NT2/D1 (cell line): ENCODE results near the gene PPIL4.
A peak's percentile ranks its signal among the peaks of the same experiment; 100 is the strongest.

Experiments used
- DNase-seq: peaks from one replicate; pipeline ENCODE4 v3.0.0-alpha.2; 2011; ENCODE audit warnings: low read depth, low spot score
- H3K27me3 ChIP-seq: 2 replicates; pipeline ENCODE4 v1.6.0; 2011; ENCODE audit warnings: mild to moderate bottlenecking; ENCODE audit not compliant: insufficient read length, insufficient read depth
- H3K36me3 ChIP-seq: 2 replicates; pipeline ENCODE4 v1.6.1; 2011; ENCODE audit warnings: mild to moderate bottlenecking, low read length, mixed read lengths; ENCODE audit not compliant: insufficient read depth, insufficient read length
- H3K4me1 ChIP-seq: 2 replicates; pipeline ENCODE4 v1.5.1; 2011; ENCODE audit not compliant: insufficient read depth, insufficient read length
- H3K4me3 ChIP-seq: 2 replicates; pipeline ENCODE4 v1.5.1; 2011; ENCODE audit warnings: low read depth; ENCODE audit not compliant: insufficient read length
- H3K9ac ChIP-seq: 2 replicates; pipeline ENCODE4 v1.6.0; 2011; ENCODE audit warnings: low read depth; ENCODE audit not compliant: insufficient read length
- H3K9me3 ChIP-seq: 2 replicates; pipeline ENCODE4 v1.5.1; 2011; ENCODE audit warnings: mild to moderate bottlenecking, low read length; ENCODE audit not compliant: insufficient read depth
- SUZ12 ChIP-seq: IDR thresholded peaks from 2 replicates; pipeline ENCODE4 v1.6.1; 2011; ENCODE audit not compliant: insufficient read length, insufficient read depth; ENCODE audit errors: extremely low read depth
- YY1 ChIP-seq: IDR thresholded peaks from 2 replicates; pipeline ENCODE4 v1.6.1; 2011; ENCODE audit not compliant: insufficient read length, insufficient read depth
- ZNF274 ChIP-seq: IDR thresholded peaks from 2 replicates; pipeline ENCODE4 v1.6.1; 2011; ENCODE audit warnings: mild to moderate bottlenecking, low read depth, low read length

Gene PPIL4, protein sequence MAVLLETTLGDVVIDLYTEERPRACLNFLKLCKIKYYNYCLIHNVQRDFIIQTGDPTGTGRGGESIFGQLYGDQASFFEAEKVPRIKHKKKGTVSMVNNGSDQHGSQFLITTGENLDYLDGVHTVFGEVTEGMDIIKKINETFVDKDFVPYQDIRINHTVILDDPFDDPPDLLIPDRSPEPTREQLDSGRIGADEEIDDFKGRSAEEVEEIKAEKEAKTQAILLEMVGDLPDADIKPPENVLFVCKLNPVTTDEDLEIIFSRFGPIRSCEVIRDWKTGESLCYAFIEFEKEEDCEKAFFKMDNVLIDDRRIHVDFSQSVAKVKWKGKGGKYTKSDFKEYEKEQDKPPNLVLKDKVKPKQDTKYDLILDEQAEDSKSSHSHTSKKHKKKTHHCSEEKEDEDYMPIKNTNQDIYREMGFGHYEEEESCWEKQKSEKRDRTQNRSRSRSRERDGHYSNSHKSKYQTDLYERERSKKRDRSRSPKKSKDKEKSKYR

DNA sequence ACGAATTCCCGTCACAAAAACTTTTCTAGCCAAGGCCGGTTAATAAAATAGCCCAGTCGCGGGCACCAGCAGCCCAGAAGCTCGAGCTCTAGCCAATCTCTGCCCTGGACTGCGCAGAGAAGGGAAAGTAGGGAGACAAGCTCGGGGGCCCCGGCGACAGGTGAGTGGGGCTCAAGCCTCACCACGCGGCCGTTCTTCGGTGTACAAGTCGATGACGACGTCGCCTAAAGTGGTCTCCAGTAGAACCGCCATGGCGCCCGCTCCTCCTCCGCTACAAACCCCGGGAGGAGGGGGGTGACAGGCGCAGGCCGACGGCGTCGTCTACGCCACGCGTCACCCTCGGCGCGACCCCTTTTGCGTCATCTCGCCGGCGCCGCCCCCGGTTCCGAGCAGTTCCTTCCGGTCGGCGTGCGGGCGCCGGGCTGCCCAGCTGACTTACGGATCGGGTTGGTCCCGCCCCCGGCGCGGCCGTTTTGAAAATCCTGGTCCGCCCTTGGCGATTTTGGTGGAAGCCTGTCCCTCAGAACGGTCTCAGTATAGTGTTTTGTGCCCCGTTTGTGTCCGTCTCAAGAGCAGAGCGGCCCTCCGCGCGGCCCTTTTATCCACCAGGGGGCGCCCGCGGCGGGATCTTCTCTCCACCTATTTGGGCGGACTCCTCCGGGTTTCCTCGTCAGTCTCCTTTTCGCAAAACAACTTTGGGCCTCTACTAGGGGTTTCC lies at the start of gene PPIL4:
Gene PPIL4 (minus strand): TSS at position 290 of the 718 bp plus-strand sequence. CDS start 38 bp downstream, at position 252.
- peak; percentile 82 for DNase-seq
- no peaks in the 10 kb centered on the region for H3K9me3 ChIP-seq
- peak within 1 kb of the TSS; percentile 86 for H3K4me3 ChIP-seq
- peaks cover 3% of the 10 kb centered on the region for H3K36me3 ChIP-seq
- H3K27me3 ChIP-seq = no peaks in the 10 kb centered on the region
- no peaks in the 10 kb centered on the region for H3K4me1 ChIP-seq
- no peak for TF ChIP-seq ZNF274
- peak; percentile 62 for TF ChIP-seq YY1
- no peak for TF ChIP-seq SUZ12
- H3K9ac ChIP-seq = peak within 1 kb of the TSS; percentile 95

- Histone ChIP-seq H3K9ac (no peak overlapping the region), H3K4me1 (no peaks in the 10 kb centered on the region), H3K27me3 (no peaks in the 10 kb centered on the region), H3K9me3 (no peaks in the 10 kb centered on the region), H3K4me3 (no peak overlapping the region), H3K36me3 (peaks cover 38% of the 10 kb centered on the region)
- TF ChIP-seq ZNF274 = no peak
- TF ChIP-seq SUZ12 = no peak
- TF ChIP-seq YY1 = no peak
- no peak for DNase-seq
These were observed 47.6 kb upstream of the PPIL4 start for GRCh38 chr6:149593408-149593807.

DNA sequence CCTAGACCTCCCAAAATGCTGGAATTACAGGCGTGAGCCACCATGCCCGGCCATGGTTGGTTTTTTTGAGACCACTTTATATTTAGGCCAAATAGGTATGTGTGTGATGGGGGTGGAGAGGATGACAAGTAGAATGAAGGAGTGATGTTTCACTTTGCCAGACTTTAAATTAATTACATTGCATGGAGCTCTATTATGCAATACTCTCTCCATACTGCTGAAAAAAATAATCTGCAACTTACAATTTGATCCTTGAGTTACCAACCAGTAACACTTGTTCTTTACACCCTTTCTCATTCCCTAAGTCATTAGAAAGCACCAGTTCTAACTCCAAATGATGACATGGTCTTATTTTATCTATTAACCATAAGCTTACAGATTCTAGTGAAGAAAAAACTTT lies 47.1 kb upstream of the PPIL4 start:
- no peak for DNase-seq
- TF ChIP-seq ZNF274 = no peak
- TF ChIP-seq SUZ12 = no peak
- no peak for TF ChIP-seq YY1
- H3K4me3 ChIP-seq = no peak overlapping the region
- no peaks in the 10 kb centered on the region for H3K9me3 ChIP-seq
- no peaks in the 10 kb centered on the region for H3K4me1 ChIP-seq
- no peaks in the 10 kb centered on the region for H3K27me3 ChIP-seq
- no peak overlapping the region for H3K9ac ChIP-seq
- peaks cover 38% of the 10 kb centered on the region for H3K36me3 ChIP-seq

DNA sequence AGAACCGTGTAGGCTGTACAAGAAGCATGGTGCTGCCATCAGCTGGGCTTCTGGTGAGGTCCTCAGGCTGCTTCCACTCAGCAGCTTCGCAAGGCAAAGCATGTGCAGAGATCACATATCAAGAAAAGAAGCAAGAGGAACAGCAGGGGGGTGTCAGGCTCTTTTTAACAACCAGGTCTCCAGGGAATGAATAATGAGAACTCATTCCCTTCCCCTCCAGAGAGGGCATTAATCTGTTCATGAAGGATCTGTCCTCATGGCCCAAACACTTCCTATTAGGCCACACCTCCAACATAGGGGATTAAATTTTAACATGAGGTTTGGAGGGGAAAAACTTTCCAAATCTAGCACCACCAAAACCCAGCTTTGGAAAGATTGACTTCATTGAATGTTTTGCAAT lies 40.3 kb upstream of the PPIL4 start:
- no peak for DNase-seq
- TF ChIP-seq ZNF274 (no peak), YY1 (no peak), SUZ12 (no peak)
- Histone ChIP-seq H3K36me3 (peaks cover 33% of the 10 kb centered on the region), H3K9me3 (peaks cover 3% of the 10 kb centered on the region; the same call in 1 of the 2 replicates), H3K4me3 (no peak overlapping the region), H3K27me3 (no peaks in the 10 kb centered on the region), H3K4me1 (no peaks in the 10 kb centered on the region), H3K9ac (no peak overlapping the region)

DNA sequence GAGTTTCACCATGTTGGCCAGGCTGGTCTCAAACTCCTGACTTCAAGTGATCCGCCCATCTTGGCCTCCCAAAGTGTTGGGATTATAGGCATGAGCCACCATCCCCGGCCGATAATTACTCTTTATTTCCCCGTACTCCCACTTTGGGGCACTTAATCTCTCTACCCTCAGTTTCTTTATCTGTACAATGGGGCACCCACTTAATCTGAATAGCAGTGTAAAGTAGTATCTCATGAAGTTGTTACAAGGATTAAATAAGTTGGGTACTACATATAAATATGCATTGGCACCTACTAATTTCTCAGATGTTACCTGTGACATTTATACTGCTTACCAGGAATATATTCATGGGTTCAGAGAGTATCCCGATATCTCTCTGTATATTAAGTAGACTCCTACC lies 35.5 kb upstream of the PPIL4 start:
- no peaks in the 10 kb centered on the region for H3K4me1 ChIP-seq
- no peak for DNase-seq
- no peak overlapping the region for H3K4me3 ChIP-seq
- no peaks in the 10 kb centered on the region for H3K27me3 ChIP-seq
- peaks cover 24% of the 10 kb centered on the region for H3K36me3 ChIP-seq
- no peak overlapping the region for H3K9ac ChIP-seq
- H3K9me3 ChIP-seq = peaks cover 3% of the 10 kb centered on the region; the same call in 1 of the 2 replicates
- TF ChIP-seq SUZ12 = no peak
- no peak for TF ChIP-seq ZNF274
- TF ChIP-seq YY1 = no peak

DNA sequence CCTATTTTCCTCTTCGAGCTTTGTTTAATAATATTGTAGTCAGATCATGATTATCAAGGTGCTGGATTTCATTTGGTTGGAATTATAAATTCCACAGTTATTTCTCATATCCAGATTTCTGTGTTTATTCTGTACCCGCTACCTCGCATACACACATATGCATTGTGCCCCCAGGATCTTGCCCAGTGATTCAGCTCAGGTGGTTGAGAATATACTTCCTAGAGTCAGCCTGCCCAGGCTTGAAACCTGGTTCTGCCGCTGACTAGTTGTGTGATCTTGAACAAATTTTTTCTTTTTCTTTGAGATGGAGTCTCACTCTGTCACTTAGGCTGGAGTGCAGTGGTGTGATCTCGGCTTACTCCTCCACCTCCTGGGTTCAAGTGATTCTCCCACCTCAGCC lies 35.0 kb upstream of the PPIL4 start:
- TF ChIP-seq SUZ12 (no peak), ZNF274 (no peak), YY1 (no peak)
- Histone ChIP-seq H3K9ac (no peak overlapping the region), H3K36me3 (peaks cover 23% of the 10 kb centered on the region), H3K4me1 (no peaks in the 10 kb centered on the region), H3K4me3 (no peak overlapping the region), H3K27me3 (no peaks in the 10 kb centered on the region), H3K9me3 (0 out of 2 replicates have a peak, but pooled peaks cover under 1% of the 10 kb centered on the region)
- DNase-seq = no peak

GRCh38 chr6:149567945-149568585 lies 22.2 kb upstream of the PPIL4 start:
- TF ChIP-seq YY1 (no peak), ZNF274 (no peak), SUZ12 (no peak)
- H3K9ac ChIP-seq = no peak overlapping the region
- no peak overlapping the region for H3K4me3 ChIP-seq

More at GRCh38 chr6:149567945-149568585, 22.2 kb upstream of the PPIL4 start:
- no peaks in the 10 kb centered on the region for H3K36me3 ChIP-seq
- no peak for DNase-seq
- peaks cover 2% of the 10 kb centered on the region for H3K27me3 ChIP-seq
- H3K4me1 ChIP-seq = no peaks in the 10 kb centered on the region
- H3K9me3 ChIP-seq = no peaks in the 10 kb centered on the region
